H9 (cell line): ENCODE data around the gene CXXC5. TPM values are rescaled to one million over a fixed set of nuclear protein-coding genes. Genes with fewer than 3 reads are reported as not detected.

ENCODE experiments used
- DNase-seq: peaks from one replicate; pipeline ENCODE4 v3.0.0-alpha.2; 2017
- H2AFZ ChIP-seq: one replicate; pipeline ENCODE4 v1.6.1; 2013; ENCODE audit warnings: mild to moderate bottlenecking, low read length, control low read depth, moderate library complexity
- H2AK5ac ChIP-seq: 2 replicates; pipeline ENCODE4 v1.6.1; 2013; ENCODE audit warnings: low read length, control low read depth, mixed read lengths; ENCODE audit not compliant: insufficient read length
- H2BK120ac ChIP-seq: one replicate; pipeline ENCODE4 v1.6.1; 2013; ENCODE audit warnings: low read depth, mild to moderate bottlenecking, low read length, control low read depth, inconsistent platforms; ENCODE audit not compliant: poor library complexity, severe bottlenecking
- H2BK12ac ChIP-seq: 2 replicates; pipeline ENCODE4 v1.6.1; 2013; ENCODE audit warnings: low read length, control low read depth, mixed read lengths, low read depth; ENCODE audit not compliant: insufficient read length
- H2BK15ac ChIP-seq: 2 replicates; pipeline ENCODE4 v1.6.1; 2013; ENCODE audit warnings: low read depth, low read length, control low read depth
- H2BK20ac ChIP-seq: one replicate; pipeline ENCODE4 v1.6.1; 2013; ENCODE audit warnings: low read depth, mild to moderate bottlenecking, low read length, control low read depth, inconsistent platforms; ENCODE audit not compliant: poor library complexity, severe bottlenecking
- H2BK5ac ChIP-seq: 2 replicates; pipeline ENCODE4 v1.6.1; 2013; ENCODE audit warnings: low read length, control low read depth, mixed read lengths; ENCODE audit not compliant: insufficient read length
- H3K14ac ChIP-seq: 2 replicates; pipeline ENCODE4 v1.6.1; 2013; ENCODE audit warnings: low read length, control low read depth; ENCODE audit not compliant: insufficient read depth
- H3K18ac ChIP-seq: 2 replicates; pipeline ENCODE4 v1.6.1; 2013; ENCODE audit warnings: low read depth, mild to moderate bottlenecking, mixed read lengths, low read length, control low read depth; ENCODE audit not compliant: insufficient read length
- H3K23ac ChIP-seq: 2 replicates; pipeline ENCODE4 v1.6.1; 2013; ENCODE audit warnings: low read length, control low read depth, mixed read lengths, low read depth; ENCODE audit not compliant: insufficient read length
- H3K23me2 ChIP-seq: 2 replicates; pipeline ENCODE4 v1.6.1; 2013; ENCODE audit warnings: low read depth, mild to moderate bottlenecking, mixed read lengths, low read length, control low read depth; ENCODE audit not compliant: insufficient read length, poor library complexity, severe bottlenecking
- H3K27ac ChIP-seq: 2 replicates; pipeline ENCODE4 v1.5.1; 2013; ENCODE audit warnings: low read length, control low read depth, mixed read lengths, low read depth; ENCODE audit not compliant: insufficient read length
- H3K27me3 ChIP-seq: 2 replicates; pipeline ENCODE4 v1.6.1; 2013; ENCODE audit warnings: low read length, control low read depth, inconsistent platforms; ENCODE audit not compliant: insufficient read depth
- H3K4ac ChIP-seq: 2 replicates; pipeline ENCODE4 v1.6.1; 2013; ENCODE audit warnings: low read depth, mild to moderate bottlenecking, control low read depth, inconsistent platforms, low read length, moderate library complexity
- H3K4me1 ChIP-seq: 2 replicates; pipeline ENCODE4 v1.6.1; 2013; ENCODE audit warnings: low read length, control low read depth, inconsistent platforms; ENCODE audit not compliant: insufficient read depth
- H3K4me2 ChIP-seq: 2 replicates; pipeline ENCODE4 v1.6.1; 2013; ENCODE audit warnings: low read length, control low read depth, mixed read lengths; ENCODE audit not compliant: insufficient read length, insufficient read depth
- H3K56ac ChIP-seq: 2 replicates; pipeline ENCODE4 v1.6.1; 2013; ENCODE audit warnings: low read depth, mild to moderate bottlenecking, mixed read lengths, low read length, control low read depth; ENCODE audit not compliant: insufficient read length
- H3K79me1 ChIP-seq: 2 replicates; pipeline ENCODE4 v1.6.1; 2013; ENCODE audit warnings: low read depth, mild to moderate bottlenecking, moderate library complexity, low read length, control low read depth, inconsistent platforms; ENCODE audit not compliant: insufficient read depth, poor library complexity, severe bottlenecking
- H3K79me2 ChIP-seq: 2 replicates; pipeline ENCODE4 v1.6.1; 2013; ENCODE audit warnings: low read length, control low read depth, inconsistent platforms; ENCODE audit not compliant: insufficient read depth
- H3K9ac ChIP-seq: 2 replicates; pipeline ENCODE4 v1.6.1; 2013; ENCODE audit warnings: low read length, control low read depth, mixed read lengths; ENCODE audit not compliant: insufficient read length; ENCODE audit errors: extremely low read depth
- H3K9me3 ChIP-seq: one replicate; pipeline ENCODE4 v1.6.1; 2013; ENCODE audit warnings: low read depth, low read length, inconsistent platforms; ENCODE audit not compliant: control insufficient read depth
- H3T11ph ChIP-seq: one replicate; pipeline ENCODE4 v1.6.1; 2013; ENCODE audit warnings: mild to moderate bottlenecking, low read length, control low read depth, inconsistent platforms
- H4K20me1 ChIP-seq: one replicate; pipeline ENCODE4 v1.6.1; 2013; ENCODE audit not compliant: control insufficient read depth, insufficient read length, insufficient read depth
- H4K5ac ChIP-seq: 2 replicates; pipeline ENCODE4 v1.6.1; 2013; ENCODE audit warnings: low read depth, mild to moderate bottlenecking, mixed read lengths, low read length, control low read depth; ENCODE audit not compliant: insufficient read length
- H4K8ac ChIP-seq: replicated peaks from 2 replicates; pipeline ENCODE4 v1.6.1; 2013; ENCODE audit warnings: low read length, control low read depth, mixed read lengths, low read depth; ENCODE audit not compliant: insufficient read length
- H4K91ac ChIP-seq: 2 replicates; pipeline ENCODE4 v1.6.1; 2013; ENCODE audit warnings: low read depth, mild to moderate bottlenecking, moderate library complexity, mixed read lengths, low read length, control low read depth; ENCODE audit not compliant: insufficient read length
- H3K27ac Mint-ChIP-seq, 3 experiments: 2 replicates in 2 of 3; 3 replicates in 1 of 3; pipeline ENCODE4 v1.8.0; 2020 to 2021; ENCODE audit warnings: mixed read lengths in 3 of 3, mild to moderate bottlenecking in 1 of 3, moderate library complexity in 1 of 3
- H3K27me3 Mint-ChIP-seq: 2 replicates; pipeline ENCODE4 v1.8.0; 2021; ENCODE audit warnings: low read depth, mild to moderate bottlenecking, moderate library complexity, mixed read lengths
- H3K36me3 Mint-ChIP-seq, 3 experiments: 2 replicates in 2 of 3; 3 replicates in 1 of 3; pipeline ENCODE4 v1.8.0; 2020 to 2021; ENCODE audit warnings: low read depth in 3 of 3, mixed read lengths in 3 of 3; ENCODE audit not compliant: insufficient read depth in 1 of 3
- H3K4me1 Mint-ChIP-seq, 2 experiments: 2 replicates each; pipeline ENCODE4 v1.8.0; 2020; ENCODE audit warnings: mixed read lengths in 2 of 2
- H3K4me3 Mint-ChIP-seq, 2 experiments: 2 replicates in 1 of 2; 3 replicates in 1 of 2; pipeline ENCODE4 v1.8.0; 2020 to 2021; ENCODE audit warnings: mild to moderate bottlenecking in 2 of 2, mixed read lengths in 2 of 2, moderate library complexity in 1 of 2
- H3K9me3 Mint-ChIP-seq, 2 experiments: 2 replicates in 1 of 2; 3 replicates in 1 of 2; pipeline ENCODE4 v1.8.0; 2020; ENCODE audit warnings: mild to moderate bottlenecking in 2 of 2, mixed read lengths in 2 of 2, moderate library complexity in 1 of 2
- WGBS: extraction: QIAGEN DNeasy Blood & Tissue Kit; methylation state at CpG from one replicate; pipeline ENCODE4 v1.1.7; 2013; ENCODE audit warnings: missing lambda C conversion rate, low lambda C conversion rate, mixed read lengths; ENCODE audit not compliant: insufficient read length; ENCODE audit errors: extremely low coverage; 5-methylcytosine and 5-hydroxymethylcytosine counted together
- total RNA-seq: library from RNA; stranded (reverse); gene quantifications from 2 replicates; pipeline ENCODE4 v1.2.1, GENCODE V29; 2021
- TF ChIP-seq, protein P1 (sequence below): fragments of 200-600 bp; sonication (generic); conservative IDR thresholded peaks from 3 replicates; pipeline ENCODE4 v1.8.0; 2021; ENCODE audit warnings: antibody characterized with exemption, mild to moderate bottlenecking

Gene CXXC5
- total RNA-seq, 1 experiment from 2014 or later, result 105 TPM

DNA sequence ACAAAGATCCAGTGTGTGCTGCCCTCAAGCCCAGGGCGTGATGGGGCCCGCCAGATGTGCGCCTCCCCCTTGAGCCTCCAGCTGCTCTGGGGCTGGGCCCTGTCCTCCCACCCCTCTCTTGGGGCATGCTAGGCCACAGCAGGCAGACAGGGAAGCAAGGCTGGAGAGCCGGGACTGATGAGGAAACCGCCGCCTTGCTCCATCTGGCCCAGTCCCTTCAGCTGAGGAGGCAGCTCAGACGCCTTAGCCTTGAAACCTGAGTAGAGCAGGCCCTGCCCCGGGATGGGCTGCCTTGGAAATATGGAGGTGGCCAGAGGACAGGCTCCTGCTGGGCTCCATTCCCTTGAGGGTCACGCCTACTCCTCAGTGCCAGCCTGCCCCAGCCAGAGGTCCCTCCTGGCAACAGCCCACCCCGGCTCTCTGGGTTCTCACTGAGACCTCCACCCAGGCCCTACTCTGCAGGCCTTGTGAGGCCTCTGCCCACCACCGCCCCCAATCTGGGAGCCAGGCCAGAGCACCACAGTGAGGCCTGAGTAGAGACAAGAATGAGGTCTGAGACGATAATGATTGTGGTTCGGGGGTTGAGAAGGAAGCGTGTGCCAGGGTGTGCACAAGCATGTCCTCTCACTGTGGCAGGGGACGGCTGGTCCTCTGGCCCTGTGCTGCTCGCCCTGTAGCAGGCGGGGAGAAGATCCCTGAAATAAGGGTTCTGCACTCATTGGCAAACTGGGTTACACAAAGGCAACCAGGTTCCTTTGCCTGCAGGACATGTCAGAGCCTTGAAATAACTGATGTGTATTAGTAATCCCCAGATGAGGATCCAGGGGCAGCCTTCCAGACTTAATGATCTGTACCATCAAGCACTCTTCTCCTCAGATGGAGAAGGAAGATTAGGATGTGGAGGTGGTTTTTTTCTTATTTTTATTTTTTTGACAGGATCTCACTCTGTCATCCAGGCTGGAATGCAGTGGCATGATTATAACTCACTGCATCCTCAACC, 30.9 kb downstream of the CXXC5 start:
- H3K4me2 ChIP-seq, result no peak overlapping the region
- H4K91ac ChIP-seq, result no peak overlapping the region
- TF ChIP-seq, protein P1, sequence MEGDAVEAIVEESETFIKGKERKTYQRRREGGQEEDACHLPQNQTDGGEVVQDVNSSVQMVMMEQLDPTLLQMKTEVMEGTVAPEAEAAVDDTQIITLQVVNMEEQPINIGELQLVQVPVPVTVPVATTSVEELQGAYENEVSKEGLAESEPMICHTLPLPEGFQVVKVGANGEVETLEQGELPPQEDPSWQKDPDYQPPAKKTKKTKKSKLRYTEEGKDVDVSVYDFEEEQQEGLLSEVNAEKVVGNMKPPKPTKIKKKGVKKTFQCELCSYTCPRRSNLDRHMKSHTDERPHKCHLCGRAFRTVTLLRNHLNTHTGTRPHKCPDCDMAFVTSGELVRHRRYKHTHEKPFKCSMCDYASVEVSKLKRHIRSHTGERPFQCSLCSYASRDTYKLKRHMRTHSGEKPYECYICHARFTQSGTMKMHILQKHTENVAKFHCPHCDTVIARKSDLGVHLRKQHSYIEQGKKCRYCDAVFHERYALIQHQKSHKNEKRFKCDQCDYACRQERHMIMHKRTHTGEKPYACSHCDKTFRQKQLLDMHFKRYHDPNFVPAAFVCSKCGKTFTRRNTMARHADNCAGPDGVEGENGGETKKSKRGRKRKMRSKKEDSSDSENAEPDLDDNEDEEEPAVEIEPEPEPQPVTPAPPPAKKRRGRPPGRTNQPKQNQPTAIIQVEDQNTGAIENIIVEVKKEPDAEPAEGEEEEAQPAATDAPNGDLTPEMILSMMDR, result no peak
- H3K14ac ChIP-seq, result no peak overlapping the region; the same call in 1 of the 2 replicates
- H3T11ph ChIP-seq, result no peak overlapping the region
- WGBS, result no CpG with 5 or more reads among the region's 17 CpGs
- no peaks in the 10 kb centered on the region for H3K23me2 ChIP-seq
- Mint-ChIP-seq H3K9me3 (no peaks in the 10 kb centered on the region), H3K4me1 (peaks cover 35 to 49% of the 10 kb centered on the region in 2 experiments), H3K4me3 (no peak overlapping the region), H3K27ac (no peak overlapping the region), H3K36me3 (peaks cover 25 to 43% (median 34%) of the 10 kb centered on the region in 3 experiments; a peak in 6 of 7 replicates), H3K27me3 (no peaks in the 10 kb centered on the region; the same call in 1 of the 2 replicates)
- no peak overlapping the region for H2AK5ac ChIP-seq
- peaks cover 13% of the 10 kb centered on the region; the same call in 1 of the 2 replicates for H3K79me2 ChIP-seq
- H4K20me1 ChIP-seq, result no peaks in the 10 kb centered on the region
- H3K9me3 ChIP-seq, result no peaks in the 10 kb centered on the region
- H3K4ac ChIP-seq, result no peak overlapping the region
- no peaks in the 10 kb centered on the region for H3K27me3 ChIP-seq
- no peak overlapping the region for H3K56ac ChIP-seq
- no peaks in the 10 kb centered on the region for H3K4me1 ChIP-seq
- H2BK5ac ChIP-seq, result no peak overlapping the region
- H2AFZ ChIP-seq, result no peak overlapping the region
- H3K9ac ChIP-seq, result no peak overlapping the region
- H2BK15ac ChIP-seq, result no peak overlapping the region
- no peak for DNase-seq
- H3K79me1 ChIP-seq, result no peaks in the 10 kb centered on the region
- H3K18ac ChIP-seq, result no peak overlapping the region
- no peak overlapping the region for H4K8ac ChIP-seq
- no peak overlapping the region for H2BK12ac ChIP-seq
- no peak overlapping the region for H3K23ac ChIP-seq
- H2BK20ac ChIP-seq, result no peak overlapping the region
- no peak overlapping the region for H3K27ac ChIP-seq
- H4K5ac ChIP-seq, result no peak overlapping the region
- H2BK120ac ChIP-seq, result no peak overlapping the region
